ENCODE data around the gene PHF20. TPM values are rescaled to one million over a fixed set of nuclear protein-coding genes. Genes with fewer than 3 reads are reported as not detected.

The PHF20 gene
- polyA plus RNA-seq, 1 donor from 2014 or later = 49.2 TPM

DNA sequence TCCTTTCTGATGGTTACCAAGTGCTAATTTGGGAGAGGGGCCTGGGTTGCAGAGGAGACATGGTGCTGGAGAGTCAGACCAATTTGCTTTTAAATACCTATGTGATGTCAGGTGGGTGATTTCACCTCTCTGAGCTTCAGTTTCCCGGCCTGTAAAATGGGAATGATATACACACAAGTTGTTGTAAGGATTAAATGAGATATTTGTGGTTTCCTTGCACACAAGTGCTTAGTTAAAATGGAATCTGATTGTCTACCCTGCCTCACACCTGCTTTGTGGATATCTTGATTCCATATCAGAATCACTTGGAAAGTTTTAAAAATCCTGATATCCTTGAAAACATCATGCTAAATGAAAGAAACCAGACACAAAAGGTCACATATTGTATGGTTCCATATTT, 138.0 kb downstream of the PHF20 start:
- TF ChIP-seq RAD21 (conservative IDR thresholded peaks at IDR 0.05) (no peak), EZH2 (IDR thresholded peaks at IDR 0.05; ENCODE audit: borderline replicate concordance, insufficient read depth, low read length, poor library complexity, severe bottlenecking) (no peak), TAF1 (IDR thresholded peaks at IDR 0.05; ENCODE audit: low read depth) (no peak), MXI1 (conservative IDR thresholded peaks at IDR 0.05; ENCODE audit: poor library complexity, severe bottlenecking) (no peak), POLR2AphosphoS5 (IDR thresholded peaks at IDR 0.05) (no peak), EP300 (conservative IDR thresholded peaks at IDR 0.05; ENCODE audit: poor library complexity, severe bottlenecking) (no peak), SMC3 (conservative IDR thresholded peaks at IDR 0.05; ENCODE audit: poor library complexity) (no peak)
- TF ChIP-seq, protein P1, sequence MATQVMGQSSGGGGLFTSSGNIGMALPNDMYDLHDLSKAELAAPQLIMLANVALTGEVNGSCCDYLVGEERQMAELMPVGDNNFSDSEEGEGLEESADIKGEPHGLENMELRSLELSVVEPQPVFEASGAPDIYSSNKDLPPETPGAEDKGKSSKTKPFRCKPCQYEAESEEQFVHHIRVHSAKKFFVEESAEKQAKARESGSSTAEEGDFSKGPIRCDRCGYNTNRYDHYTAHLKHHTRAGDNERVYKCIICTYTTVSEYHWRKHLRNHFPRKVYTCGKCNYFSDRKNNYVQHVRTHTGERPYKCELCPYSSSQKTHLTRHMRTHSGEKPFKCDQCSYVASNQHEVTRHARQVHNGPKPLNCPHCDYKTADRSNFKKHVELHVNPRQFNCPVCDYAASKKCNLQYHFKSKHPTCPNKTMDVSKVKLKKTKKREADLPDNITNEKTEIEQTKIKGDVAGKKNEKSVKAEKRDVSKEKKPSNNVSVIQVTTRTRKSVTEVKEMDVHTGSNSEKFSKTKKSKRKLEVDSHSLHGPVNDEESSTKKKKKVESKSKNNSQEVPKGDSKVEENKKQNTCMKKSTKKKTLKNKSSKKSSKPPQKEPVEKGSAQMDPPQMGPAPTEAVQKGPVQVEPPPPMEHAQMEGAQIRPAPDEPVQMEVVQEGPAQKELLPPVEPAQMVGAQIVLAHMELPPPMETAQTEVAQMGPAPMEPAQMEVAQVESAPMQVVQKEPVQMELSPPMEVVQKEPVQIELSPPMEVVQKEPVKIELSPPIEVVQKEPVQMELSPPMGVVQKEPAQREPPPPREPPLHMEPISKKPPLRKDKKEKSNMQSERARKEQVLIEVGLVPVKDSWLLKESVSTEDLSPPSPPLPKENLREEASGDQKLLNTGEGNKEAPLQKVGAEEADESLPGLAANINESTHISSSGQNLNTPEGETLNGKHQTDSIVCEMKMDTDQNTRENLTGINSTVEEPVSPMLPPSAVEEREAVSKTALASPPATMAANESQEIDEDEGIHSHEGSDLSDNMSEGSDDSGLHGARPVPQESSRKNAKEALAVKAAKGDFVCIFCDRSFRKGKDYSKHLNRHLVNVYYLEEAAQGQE (IDR thresholded peaks at IDR 0.05; ENCODE audit: borderline replicate concordance) = no peak
- TF ChIP-seq, protein P2, sequence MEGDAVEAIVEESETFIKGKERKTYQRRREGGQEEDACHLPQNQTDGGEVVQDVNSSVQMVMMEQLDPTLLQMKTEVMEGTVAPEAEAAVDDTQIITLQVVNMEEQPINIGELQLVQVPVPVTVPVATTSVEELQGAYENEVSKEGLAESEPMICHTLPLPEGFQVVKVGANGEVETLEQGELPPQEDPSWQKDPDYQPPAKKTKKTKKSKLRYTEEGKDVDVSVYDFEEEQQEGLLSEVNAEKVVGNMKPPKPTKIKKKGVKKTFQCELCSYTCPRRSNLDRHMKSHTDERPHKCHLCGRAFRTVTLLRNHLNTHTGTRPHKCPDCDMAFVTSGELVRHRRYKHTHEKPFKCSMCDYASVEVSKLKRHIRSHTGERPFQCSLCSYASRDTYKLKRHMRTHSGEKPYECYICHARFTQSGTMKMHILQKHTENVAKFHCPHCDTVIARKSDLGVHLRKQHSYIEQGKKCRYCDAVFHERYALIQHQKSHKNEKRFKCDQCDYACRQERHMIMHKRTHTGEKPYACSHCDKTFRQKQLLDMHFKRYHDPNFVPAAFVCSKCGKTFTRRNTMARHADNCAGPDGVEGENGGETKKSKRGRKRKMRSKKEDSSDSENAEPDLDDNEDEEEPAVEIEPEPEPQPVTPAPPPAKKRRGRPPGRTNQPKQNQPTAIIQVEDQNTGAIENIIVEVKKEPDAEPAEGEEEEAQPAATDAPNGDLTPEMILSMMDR (IDR thresholded peaks at IDR 0.05; ENCODE audit: poor library complexity, severe bottlenecking) = no peak
- no peaks in the 10 kb centered on the region for H3F3A ChIP-seq (ENCODE audit: insufficient read depth, low read length, poor library complexity, severe bottlenecking)
- H3K27me3 ChIP-seq (ENCODE audit: insufficient read depth, low read depth, low read length) = no peaks in the 10 kb centered on the region
- no peaks in the 10 kb centered on the region for H3K79me2 ChIP-seq (replicated peaks; ENCODE audit: insufficient read depth, low read length)
- H3K4me3 ChIP-seq (ENCODE audit: low read length) = no peak overlapping the region
- H3K9me3 ChIP-seq (ENCODE audit: low read length) = no peaks in the 10 kb centered on the region
- H3K9ac ChIP-seq (ENCODE audit: low read length) = no peak overlapping the region
- no peak overlapping the region for H3K4me2 ChIP-seq (ENCODE audit: low read length)
- H3K27ac ChIP-seq (ENCODE audit: low read length) = no peak overlapping the region
- H4K20me1 ChIP-seq (ENCODE audit: insufficient read depth) = no peaks in the 10 kb centered on the region
- H3K36me3 ChIP-seq (ENCODE audit: insufficient read depth, low read length) = no peaks in the 10 kb centered on the region
- no peaks in the 10 kb centered on the region for H3K9me2 ChIP-seq (ENCODE audit: insufficient read depth, low read length)
- no peak overlapping the region for H2AFZ ChIP-seq (ENCODE audit: low read depth, low read length)

DNA sequence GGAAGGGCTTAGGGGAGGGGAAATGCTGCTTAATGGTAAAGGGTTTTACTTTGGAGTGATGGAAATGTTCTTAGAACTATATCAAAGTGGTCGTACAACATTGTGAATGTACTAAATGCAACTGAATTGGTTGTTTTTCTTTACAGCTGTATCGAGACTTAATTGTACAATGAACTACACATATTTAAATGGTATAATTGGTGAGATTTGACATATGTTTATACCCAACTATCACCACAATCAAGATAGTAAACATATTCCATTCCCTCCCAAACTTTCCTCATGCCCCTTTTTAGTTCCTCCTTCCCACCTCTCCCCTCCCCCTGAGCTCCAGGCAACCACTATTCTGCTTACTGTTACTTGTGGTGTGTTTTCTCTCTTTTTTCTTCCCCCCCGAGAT, 138.4 kb downstream of the PHF20 start:
- TF ChIP-seq TAF1 (IDR thresholded peaks at IDR 0.05; ENCODE audit: low read depth) (no peak), RAD21 (conservative IDR thresholded peaks at IDR 0.05) (no peak), EZH2 (IDR thresholded peaks at IDR 0.05; ENCODE audit: borderline replicate concordance, insufficient read depth, low read length, poor library complexity, severe bottlenecking) (no peak), SMC3 (conservative IDR thresholded peaks at IDR 0.05; ENCODE audit: poor library complexity) (no peak), POLR2AphosphoS5 (IDR thresholded peaks at IDR 0.05) (no peak), EP300 (conservative IDR thresholded peaks at IDR 0.05; ENCODE audit: poor library complexity, severe bottlenecking) (no peak), MXI1 (conservative IDR thresholded peaks at IDR 0.05; ENCODE audit: poor library complexity, severe bottlenecking) (no peak)
- TF ChIP-seq, protein P2 (IDR thresholded peaks at IDR 0.05; ENCODE audit: poor library complexity, severe bottlenecking) = no peak
- TF ChIP-seq, protein P1 (IDR thresholded peaks at IDR 0.05; ENCODE audit: borderline replicate concordance) = no peak
- Histone ChIP-seq H4K20me1 (ENCODE audit: insufficient read depth) (no peaks in the 10 kb centered on the region), H3K27me3 (ENCODE audit: insufficient read depth, low read depth, low read length) (no peaks in the 10 kb centered on the region), H3K9me3 (ENCODE audit: low read length) (no peaks in the 10 kb centered on the region), H3K27ac (ENCODE audit: low read length) (no peak overlapping the region), H3K9ac (ENCODE audit: low read length) (no peak overlapping the region), H3K4me2 (ENCODE audit: low read length) (no peak overlapping the region), H3K4me3 (ENCODE audit: low read length) (no peak overlapping the region), H3K36me3 (ENCODE audit: insufficient read depth, low read length) (no peaks in the 10 kb centered on the region), H3K79me2 (replicated peaks; ENCODE audit: insufficient read depth, low read length) (no peaks in the 10 kb centered on the region), H3K9me2 (ENCODE audit: insufficient read depth, low read length) (no peaks in the 10 kb centered on the region), H3F3A (ENCODE audit: insufficient read depth, low read length, poor library complexity, severe bottlenecking) (no peaks in the 10 kb centered on the region), H2AFZ (ENCODE audit: low read depth, low read length) (no peak overlapping the region)
